Measurements from ENCODE around the gene ARHGEF16.

The ARHGEF16 gene

GRCh38 chr1:3423245-3423829 is 31.1 kb upstream of the ARHGEF16 start:
- DNase-seq = no peak

GRCh38 chr1:3423896-3424611 is 30.4 kb upstream of the ARHGEF16 start:
- no peak for DNase-seq

- no peak for DNase-seq
Measured at GRCh38 chr1:3425486-3426215, 28.8 kb upstream of the ARHGEF16 start.

- no peak for DNase-seq
Measured at GRCh38 chr1:3426956-3427535, 27.4 kb upstream of the ARHGEF16 start.

GRCh38 chr1:3427711-3428704 is 26.5 kb upstream of the ARHGEF16 start:
- no peak for DNase-seq

- no peak for DNase-seq
Measured at GRCh38 chr1:3428899-3429298, 25.6 kb upstream of the ARHGEF16 start.

GRCh38 chr1:3429320-3429719 is 25.1 kb upstream of the ARHGEF16 start:
- DNase-seq = no peak

- no peak for DNase-seq
Measured at GRCh38 chr1:3429766-3430165, 24.7 kb upstream of the ARHGEF16 start.

GRCh38 chr1:3430406-3430805 is 24.1 kb upstream of the ARHGEF16 start:
- no peak for DNase-seq

- DNase-seq = no peak
Measured at GRCh38 chr1:3430820-3431219, 23.6 kb upstream of the ARHGEF16 start.

- no peak for DNase-seq
Measured at GRCh38 chr1:3431266-3431665, 23.2 kb upstream of the ARHGEF16 start.

- no peak for DNase-seq
Measured at GRCh38 chr1:3431686-3432085, 22.8 kb upstream of the ARHGEF16 start.

GRCh38 chr1:3432306-3432705 is 22.2 kb upstream of the ARHGEF16 start:
- DNase-seq = no peak

GRCh38 chr1:3433076-3433475 is 21.4 kb upstream of the ARHGEF16 start:
- DNase-seq = no peak

GRCh38 chr1:3433596-3434320 is 20.7 kb upstream of the ARHGEF16 start:
- DNase-seq = no peak

- DNase-seq = no peak
Measured at GRCh38 chr1:3434406-3435110, 19.9 kb upstream of the ARHGEF16 start.

GRCh38 chr1:3435666-3436065 is 18.8 kb upstream of the ARHGEF16 start:
- no peak for DNase-seq

- DNase-seq = no peak
Measured at GRCh38 chr1:3436451-3436850, 18.0 kb upstream of the ARHGEF16 start.

- no peak for DNase-seq
Measured at GRCh38 chr1:3436901-3437300, 17.6 kb upstream of the ARHGEF16 start.

GRCh38 chr1:3438661-3439180 is 15.7 kb upstream of the ARHGEF16 start:
- DNase-seq = no peak

All from effector CD4-positive, alpha-beta T cell (primary cell).